DMS114 treated with DMSO at 0.1 percent for 48 hours (cell line): ENCODE results near the gene ROBO1.

ENCODE experiments used
- DNase-seq: peaks from one replicate; lab custom pipeline; 2025; ENCODE audit not compliant: unreplicated experiment; lab: John Stamatoyannopoulos, UW

ROBO1 gene

GRCh38 chr3:78604341-78604740, 1163.5 kb downstream of the ROBO1 start:
- DNase-seq: no peak

- no peak for DNase-seq
Observed at GRCh38 chr3:78601249-78601648, 1166.5 kb downstream of the ROBO1 start.

- peak; percentile 56 for DNase-seq
Observed at GRCh38 chr3:78589778-78590177, 1178.0 kb downstream of the ROBO1 start.

GRCh38 chr3:78588906-78589621, 1178.7 kb downstream of the ROBO1 start:
- DNase-seq: peak; percentile 79

- no peak for DNase-seq
Observed at GRCh38 chr3:78580681-78581080, 1187.1 kb downstream of the ROBO1 start.

- no peak for DNase-seq
Observed at GRCh38 chr3:78571486-78571885, 1196.3 kb downstream of the ROBO1 start.

- DNase-seq: no peak
Observed at GRCh38 chr3:78570496-78570895, 1197.3 kb downstream of the ROBO1 start.

GRCh38 chr3:78569804-78570203, 1198.0 kb downstream of the ROBO1 start:
- no peak for DNase-seq

GRCh38 chr3:78565712-78566111, 1202.1 kb downstream of the ROBO1 start:
- DNase-seq: no peak

GRCh38 chr3:78562328-78562727, 1205.5 kb downstream of the ROBO1 start:
- DNase-seq: no peak
